Measurements from ENCODE around the gene PGC. TPM values are rescaled to one million over a fixed set of nuclear protein-coding genes. Genes with fewer than 3 reads are reported as not detected.

The PGC gene
- total and polyA plus RNA-seq, 9 of the 15 experiments (the other 6 are each of a cell fraction or from before 2014, with no cell fraction given): 0.17 to 0.40 TPM; not detected in 7

GRCh38 chr6:41694815-41695526 is 52.2 kb downstream of the PGC start (continued):
- TF ChIP-seq REST (IDR thresholded peaks at IDR 0.05; ENCODE audit: borderline replicate concordance): peak; percentile 65
- no peak for TF ChIP-seq REST (CRISPR knock-in tag; IDR thresholded peaks at IDR 0.05; ENCODE audit: low read depth)
- no peak for TF ChIP-seq ASH1L (IDR thresholded peaks at IDR 0.05; ENCODE audit: borderline replicate concordance, low read depth, partially characterized antibody)
